Right lobe of liver (tissue), 4 donors: ENCODE data around the gene PACRG.

ENCODE experiments used
- CTCF ChIP-seq, 4 donors: fragments of 200-600 bp in 3 of 4; fragments of 450-650 bp in 1 of 4; IDR thresholded peaks; one replicate each; pipeline versions ENCODE4 v1.5.1 to v1.8.0; 2016 to 2022; ENCODE audit warnings: antibody characterized with exemption in 4 of 4, mild to moderate bottlenecking in 2 of 4
- POLR2A ChIP-seq: fragments of 450-650 bp; IDR thresholded peaks from one replicate; pipeline ENCODE4 v1.6.1; 2017; ENCODE audit warnings: antibody characterized with exemption, mild to moderate bottlenecking
- donor health status: DM: no; HTN: no; CAD: no.
- donor health status: DM: no; HTN: no; CAD: no.
- donor health status: DM: no; HTN: yes; CAD: no.

- no peak for TF ChIP-seq CTCF (IDR thresholded peaks at IDR 0.05)
- no peak for TF ChIP-seq POLR2A
These were observed 350.9 kb downstream of the PACRG start for GRCh38 chr6:163078712-163079111.
